GM23338 (cell line): ENCODE data around the gene DPF1.

Experiments used
- CREB1 ChIP-seq: fragments of 250-450 bp; sonication (Bioruptor Pico); IDR thresholded peaks from 2 replicates; pipeline ENCODE4 v1.5.0; 2020; ENCODE audit warnings: low read depth, mild to moderate bottlenecking, moderate library complexity
- CTCF ChIP-seq, 2 experiments: fragments of 200-600 bp in 1 of 2; sonication (generic) in 1 of 2; conservative IDR thresholded peaks; 2 replicates each; pipeline versions ENCODE4 v1.5.1 to v1.6.1; 2016 to 2017; ENCODE audit warnings: antibody characterized with exemption in 2 of 2, low read depth in 2 of 2, mild to moderate bottlenecking in 2 of 2, moderate library complexity in 1 of 2
- ETS1 ChIP-seq: IDR thresholded peaks from 2 replicates; pipeline ENCODE4 v1.6.1; 2016; ENCODE audit warnings: antibody characterized with exemption
- EZH2 ChIP-seq: fragments of 200-600 bp; sonication (generic); IDR thresholded peaks from one replicate; pipeline ENCODE4 v1.8.0; 2017; ENCODE audit warnings: antibody characterized with exemption, mild to moderate bottlenecking, low read depth; ENCODE audit not compliant: unreplicated experiment
- EZH2phosphoT487 ChIP-seq: fragments of 200-600 bp; sonication (generic); IDR thresholded peaks from one replicate; pipeline ENCODE4 v1.8.1; 2018; ENCODE audit warnings: antibody characterized with exemption; ENCODE audit not compliant: unreplicated experiment
- JUNB ChIP-seq: IDR thresholded peaks from one replicate; pipeline ENCODE4 v1.6.1; 2016; ENCODE audit warnings: antibody characterized with exemption; ENCODE audit not compliant: unreplicated experiment
- NANOG ChIP-seq: IDR thresholded peaks from 2 replicates; pipeline ENCODE4 v1.6.1; 2016; ENCODE audit warnings: antibody characterized with exemption, borderline replicate concordance
- POLR2AphosphoS5 ChIP-seq: IDR thresholded peaks from 2 replicates; pipeline ENCODE4 v1.6.1; 2016; ENCODE audit warnings: antibody characterized with exemption, low read depth
- STAT1 ChIP-seq: IDR thresholded peaks from one replicate; pipeline ENCODE4 v1.6.1; 2016; ENCODE audit warnings: antibody characterized with exemption; ENCODE audit not compliant: unreplicated experiment
- ZNF114 ChIP-seq: fragments of 250-450 bp; sonication (Bioruptor Pico); IDR thresholded peaks from 2 replicates; pipeline ENCODE4 v1.5.0; 2020; ENCODE audit warnings: mild to moderate bottlenecking, moderate library complexity
- ZNF331 ChIP-seq: fragments of 250-450 bp; sonication (Bioruptor Pico); IDR thresholded peaks from 2 replicates; pipeline ENCODE4 v1.5.0; 2020; ENCODE audit warnings: low read depth, mild to moderate bottlenecking, moderate library complexity
- ZNF462 ChIP-seq: fragments of 250-450 bp; sonication (Bioruptor Pico); IDR thresholded peaks from 2 replicates; pipeline ENCODE4 v1.5.0; 2020; ENCODE audit warnings: mild to moderate bottlenecking, moderate library complexity
- TF ChIP-seq, protein P1 (sequence below): IDR thresholded peaks from one replicate; pipeline ENCODE4 v1.6.1; 2018; ENCODE audit warnings: antibody characterized with exemption; ENCODE audit not compliant: unreplicated experiment

DNA sequence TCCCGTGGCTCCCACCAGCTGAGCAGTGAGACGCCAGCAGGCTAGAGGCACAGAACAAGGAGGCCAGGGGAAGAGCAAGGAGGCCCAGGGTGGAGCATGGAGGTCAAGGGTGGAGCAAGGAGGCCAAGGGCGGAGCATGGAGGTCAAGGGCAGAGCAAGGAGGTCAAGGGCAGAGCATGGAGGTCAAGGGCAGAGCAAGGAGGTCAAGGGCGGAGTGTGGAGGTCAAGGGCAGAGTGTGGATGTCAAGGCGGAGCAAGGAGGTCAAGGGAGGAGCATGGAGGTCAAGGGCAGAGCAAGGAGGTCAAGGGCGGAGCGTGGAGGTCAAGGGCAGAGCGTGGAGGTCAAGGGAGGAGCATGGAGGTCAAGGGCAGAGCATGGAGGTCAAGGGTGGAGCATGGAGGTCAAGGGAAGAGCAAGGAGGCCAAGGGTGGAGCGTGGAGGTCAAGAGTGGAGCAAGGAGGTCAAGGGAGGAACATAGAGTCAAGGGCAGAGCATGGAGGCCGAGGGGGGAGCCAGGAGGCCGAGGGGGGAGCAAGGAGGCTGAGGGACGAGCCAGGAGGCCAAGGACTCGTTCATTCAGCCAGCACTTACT lies 27.7 kb downstream of the DPF1 start:
- TF ChIP-seq CTCF (conservative IDR thresholded peaks at IDR 0.05; ENCODE audit: low read depth in 2 of 2) (no peak), EZH2 (no peak), EZH2phosphoT487 (no peak), POLR2AphosphoS5 (no peak), ZNF114 (CRISPR knock-in tag) (no peak), CREB1 (CRISPR knock-in tag) (no peak), STAT1 (no peak), ETS1 (no peak), JUNB (no peak), ZNF331 (CRISPR knock-in tag) (no peak), ZNF462 (CRISPR knock-in tag) (no peak), NANOG (no peak)
- TF ChIP-seq, protein P1, sequence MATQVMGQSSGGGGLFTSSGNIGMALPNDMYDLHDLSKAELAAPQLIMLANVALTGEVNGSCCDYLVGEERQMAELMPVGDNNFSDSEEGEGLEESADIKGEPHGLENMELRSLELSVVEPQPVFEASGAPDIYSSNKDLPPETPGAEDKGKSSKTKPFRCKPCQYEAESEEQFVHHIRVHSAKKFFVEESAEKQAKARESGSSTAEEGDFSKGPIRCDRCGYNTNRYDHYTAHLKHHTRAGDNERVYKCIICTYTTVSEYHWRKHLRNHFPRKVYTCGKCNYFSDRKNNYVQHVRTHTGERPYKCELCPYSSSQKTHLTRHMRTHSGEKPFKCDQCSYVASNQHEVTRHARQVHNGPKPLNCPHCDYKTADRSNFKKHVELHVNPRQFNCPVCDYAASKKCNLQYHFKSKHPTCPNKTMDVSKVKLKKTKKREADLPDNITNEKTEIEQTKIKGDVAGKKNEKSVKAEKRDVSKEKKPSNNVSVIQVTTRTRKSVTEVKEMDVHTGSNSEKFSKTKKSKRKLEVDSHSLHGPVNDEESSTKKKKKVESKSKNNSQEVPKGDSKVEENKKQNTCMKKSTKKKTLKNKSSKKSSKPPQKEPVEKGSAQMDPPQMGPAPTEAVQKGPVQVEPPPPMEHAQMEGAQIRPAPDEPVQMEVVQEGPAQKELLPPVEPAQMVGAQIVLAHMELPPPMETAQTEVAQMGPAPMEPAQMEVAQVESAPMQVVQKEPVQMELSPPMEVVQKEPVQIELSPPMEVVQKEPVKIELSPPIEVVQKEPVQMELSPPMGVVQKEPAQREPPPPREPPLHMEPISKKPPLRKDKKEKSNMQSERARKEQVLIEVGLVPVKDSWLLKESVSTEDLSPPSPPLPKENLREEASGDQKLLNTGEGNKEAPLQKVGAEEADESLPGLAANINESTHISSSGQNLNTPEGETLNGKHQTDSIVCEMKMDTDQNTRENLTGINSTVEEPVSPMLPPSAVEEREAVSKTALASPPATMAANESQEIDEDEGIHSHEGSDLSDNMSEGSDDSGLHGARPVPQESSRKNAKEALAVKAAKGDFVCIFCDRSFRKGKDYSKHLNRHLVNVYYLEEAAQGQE: no peak
